Endodermal cell (in vitro differentiated cells): ENCODE measurements around the gene BAMBI. TPM values are rescaled to one million over a fixed set of nuclear protein-coding genes. Genes with fewer than 3 reads are reported as not detected.
A peak's percentile ranks its signal among the peaks of the same experiment; 100 is the strongest.

Experiments used
- DNase-seq: peaks from one replicate; pipeline ENCODE4 v3.0.0-alpha.2; 2017
- H3K27ac ChIP-seq: 2 replicates; pipeline ENCODE4 v1.5.1; 2013; ENCODE audit warnings: mild to moderate bottlenecking, low read depth, low read length, moderate library complexity
- H3K27me3 ChIP-seq: 2 replicates; pipeline ENCODE4 v1.6.1; 2013; ENCODE audit warnings: mild to moderate bottlenecking, low read length, moderate library complexity; ENCODE audit not compliant: insufficient read depth, control insufficient read depth, poor library complexity, severe bottlenecking
- H3K36me3 ChIP-seq: 2 replicates; pipeline ENCODE4 v1.7.0; 2013; ENCODE audit warnings: mild to moderate bottlenecking, low read length, moderate library complexity; ENCODE audit not compliant: control insufficient read depth, insufficient read depth
- H3K4me1 ChIP-seq: one replicate; pipeline ENCODE4 v1.7.0; 2013; ENCODE audit warnings: low read length; ENCODE audit not compliant: control insufficient read depth, insufficient read depth
- H3K4me3 ChIP-seq: 2 replicates; pipeline ENCODE4 v1.5.1; 2013; ENCODE audit warnings: mild to moderate bottlenecking, low read length, moderate library complexity
- H3K9ac ChIP-seq: 2 replicates; pipeline ENCODE4 v1.6.1; 2013; ENCODE audit warnings: mild to moderate bottlenecking, low read length, moderate library complexity; ENCODE audit not compliant: poor library complexity, severe bottlenecking; ENCODE audit errors: extremely low read depth
- H3K9me3 ChIP-seq: 2 replicates; pipeline ENCODE4 v1.6.1; 2013; ENCODE audit warnings: mild to moderate bottlenecking, low read length, moderate library complexity; ENCODE audit not compliant: control insufficient read depth
- H3K27ac Mint-ChIP-seq: 2 replicates; pipeline ENCODE4 v1.8.0; 2020; ENCODE audit warnings: mixed read lengths
- H3K27me3 Mint-ChIP-seq: 2 replicates; pipeline ENCODE4 v1.8.0; 2021; ENCODE audit warnings: mild to moderate bottlenecking, mixed read lengths; ENCODE audit not compliant: insufficient read depth
- H3K36me3 Mint-ChIP-seq: 2 replicates; pipeline ENCODE4 v1.8.0; 2020; ENCODE audit warnings: low read depth, mixed read lengths
- H3K4me1 Mint-ChIP-seq: 2 replicates; pipeline ENCODE4 v1.8.0; 2020; ENCODE audit warnings: mixed read lengths
- H3K4me3 Mint-ChIP-seq: 2 replicates; pipeline ENCODE4 v1.8.0; 2020; ENCODE audit warnings: mild to moderate bottlenecking, moderate library complexity, mixed read lengths
- H3K9me3 Mint-ChIP-seq: 2 replicates; pipeline ENCODE4 v1.8.0; 2020; ENCODE audit warnings: mild to moderate bottlenecking, mixed read lengths
- WGBS, 2 experiments: methylation state at CpG; one replicate each; pipeline versions ENCODE4 v1.1.5 to v1.1.7; 2013; ENCODE audit warnings: missing lambda C conversion rate in 2 of 2, mixed read lengths in 1 of 2; ENCODE audit not compliant: insufficient coverage in 1 of 2, insufficient read length in 1 of 2; 5-methylcytosine and 5-hydroxymethylcytosine counted together
- total RNA-seq, 2 donors: library from RNA; stranded (reverse); fragmentation: NEBNext Ultra II Directional in 1 of 2; extraction: Animal tissue kit (Norgen Biotek cat#: 25700) in 1 of 2; gene quantifications; 2 replicates in 1 of 2; 3 replicates in 1 of 2; pipeline ENCODE4 v1.2.1, GENCODE V29; 2021
- TF ChIP-seq, protein P1 (sequence below): fragments of 200-600 bp; sonication (generic); conservative IDR thresholded peaks from 2 replicates; pipeline ENCODE4 v1.5.0; 2021; ENCODE audit warnings: antibody characterized with exemption, mild to moderate bottlenecking

Gene BAMBI
- total RNA-seq, 2 donors from 2014 or later = 41.4 to 49.2 TPM

DNA sequence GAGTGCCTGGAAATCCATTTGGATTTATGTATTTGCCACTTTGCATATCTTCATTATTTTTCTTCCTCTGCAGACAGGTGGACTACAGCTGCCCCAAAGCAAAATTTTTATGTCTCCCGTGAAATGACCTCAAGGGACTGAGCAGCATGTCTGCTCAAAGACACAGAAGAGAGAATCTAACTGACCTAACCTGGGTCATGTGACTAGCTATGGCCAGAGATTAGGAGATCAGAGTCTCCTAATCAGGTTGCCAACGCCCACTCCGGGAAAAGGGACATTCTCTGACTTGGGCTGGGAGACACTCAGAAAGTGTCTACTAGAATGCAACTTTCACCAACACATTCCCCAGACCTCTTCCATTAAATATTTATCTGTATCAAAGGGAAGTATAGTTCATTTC is 2.5 kb upstream of the BAMBI start:
- Mint-ChIP-seq H3K4me1 (peaks cover 21% of the 10 kb centered on the region), H3K36me3 (peaks cover 2% of the 10 kb centered on the region), H3K27me3 (peaks cover 44% of the 10 kb centered on the region), H3K4me3 (no peak overlapping the region), H3K9me3 (no peaks in the 10 kb centered on the region), H3K27ac (no peak overlapping the region)
- Histone ChIP-seq H3K4me1 (no peaks in the 10 kb centered on the region), H3K9ac (no peak overlapping the region), H3K9me3 (no peaks in the 10 kb centered on the region), H3K27ac (no peak overlapping the region), H3K27me3 (peaks cover 51% of the 10 kb centered on the region), H3K4me3 (no peak overlapping the region), H3K36me3 (no peaks in the 10 kb centered on the region)
- DNase-seq = peak; percentile 47
- WGBS, 2 experiments = 81 to 88% methylated on average over 3 of the region's 3 CpGs
- TF ChIP-seq, protein P1, sequence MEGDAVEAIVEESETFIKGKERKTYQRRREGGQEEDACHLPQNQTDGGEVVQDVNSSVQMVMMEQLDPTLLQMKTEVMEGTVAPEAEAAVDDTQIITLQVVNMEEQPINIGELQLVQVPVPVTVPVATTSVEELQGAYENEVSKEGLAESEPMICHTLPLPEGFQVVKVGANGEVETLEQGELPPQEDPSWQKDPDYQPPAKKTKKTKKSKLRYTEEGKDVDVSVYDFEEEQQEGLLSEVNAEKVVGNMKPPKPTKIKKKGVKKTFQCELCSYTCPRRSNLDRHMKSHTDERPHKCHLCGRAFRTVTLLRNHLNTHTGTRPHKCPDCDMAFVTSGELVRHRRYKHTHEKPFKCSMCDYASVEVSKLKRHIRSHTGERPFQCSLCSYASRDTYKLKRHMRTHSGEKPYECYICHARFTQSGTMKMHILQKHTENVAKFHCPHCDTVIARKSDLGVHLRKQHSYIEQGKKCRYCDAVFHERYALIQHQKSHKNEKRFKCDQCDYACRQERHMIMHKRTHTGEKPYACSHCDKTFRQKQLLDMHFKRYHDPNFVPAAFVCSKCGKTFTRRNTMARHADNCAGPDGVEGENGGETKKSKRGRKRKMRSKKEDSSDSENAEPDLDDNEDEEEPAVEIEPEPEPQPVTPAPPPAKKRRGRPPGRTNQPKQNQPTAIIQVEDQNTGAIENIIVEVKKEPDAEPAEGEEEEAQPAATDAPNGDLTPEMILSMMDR = no peak

DNA sequence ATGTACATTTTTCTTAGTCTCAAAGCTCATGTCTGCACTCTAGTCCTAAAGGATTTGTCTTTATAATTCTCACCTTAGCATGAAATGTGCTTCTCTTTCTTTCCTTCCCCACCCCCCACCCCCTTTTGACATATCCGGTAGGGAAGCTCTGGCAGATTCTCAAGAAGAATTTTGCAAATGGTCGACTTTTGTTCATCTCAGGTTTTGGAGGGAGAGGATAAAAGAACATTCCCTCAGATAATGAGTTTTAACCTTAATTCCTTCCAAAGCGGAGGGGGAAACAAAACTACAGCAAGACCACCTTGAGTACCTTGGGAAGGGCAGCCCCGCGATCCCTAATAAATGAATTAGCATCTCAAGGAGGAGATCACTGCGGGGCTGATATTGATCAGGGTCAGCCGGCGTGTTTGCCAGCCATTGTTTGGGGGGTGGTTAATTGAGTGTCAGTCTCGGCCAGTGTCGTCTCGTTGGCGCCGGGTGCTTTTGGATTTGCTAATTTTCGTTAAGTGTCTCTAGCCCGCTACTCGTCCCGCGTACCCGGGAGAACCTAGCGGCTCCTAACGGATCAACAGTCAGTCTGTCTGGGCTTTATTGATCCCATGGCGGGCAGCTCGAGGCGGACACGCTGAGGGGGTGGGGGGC is 874 bp upstream of the BAMBI start:
- H3K27ac ChIP-seq = peak overlapping the region; percentile 29

GRCh38 chr10:28677888-28678686 is 766 bp downstream of the BAMBI start:
- Histone ChIP-seq H3K9me3 (no peaks in the 10 kb centered on the region), H3K4me1 (peaks cover 8% of the 10 kb centered on the region), H3K9ac (peak overlapping the region; percentile 71), H3K27me3 (peaks cover 22% of the 10 kb centered on the region), H3K4me3 (peak overlapping the region; percentile 96), H3K27ac (peak overlapping the region; percentile 59), H3K36me3 (peaks cover 21% of the 10 kb centered on the region)
- peak overlapping the region; percentile 83 for H3K27ac Mint-ChIP-seq
- peak; percentile 78 for DNase-seq
- no peaks in the 10 kb centered on the region for H3K9me3 Mint-ChIP-seq
- TF ChIP-seq, protein P1 = no peak
- WGBS, 2 experiments = 0% methylated on average over 12 to 54 of the region's 54 CpGs
- H3K4me3 Mint-ChIP-seq = peak overlapping the region; percentile 90
- peaks cover 48% of the 10 kb centered on the region for H3K4me1 Mint-ChIP-seq
- peaks cover 15% of the 10 kb centered on the region for H3K27me3 Mint-ChIP-seq
- H3K36me3 Mint-ChIP-seq = peaks cover 31% of the 10 kb centered on the region

More for the DNA sequence above, 874 bp upstream of the BAMBI start:
- DNase-seq = peak; percentile 91
- Mint-ChIP-seq H3K36me3 (peaks cover 16% of the 10 kb centered on the region), H3K9me3 (no peaks in the 10 kb centered on the region), H3K4me3 (peak overlapping the region; percentile 90), H3K27ac (peak overlapping the region; percentile 88), H3K4me1 (peaks cover 36% of the 10 kb centered on the region), H3K27me3 (peaks cover 27% of the 10 kb centered on the region)
- Histone ChIP-seq H3K9me3 (no peaks in the 10 kb centered on the region), H3K4me1 (peaks cover 4% of the 10 kb centered on the region), H3K9ac (peak overlapping the region; percentile 54), H3K36me3 (peaks cover 4% of the 10 kb centered on the region), H3K27me3 (peaks cover 36% of the 10 kb centered on the region), H3K4me3 (peak overlapping the region; percentile 75)
- 0% methylated on average over 8 to 24 of the region's 25 CpGs for WGBS, 2 experiments
- TF ChIP-seq, protein P1 = no peak
